IMR-90 (cell line): ENCODE data around the gene C22orf31. TPM values are rescaled to one million over a fixed set of nuclear protein-coding genes. Genes with fewer than 3 reads are reported as not detected.
A peak's percentile ranks its signal among the peaks of the same experiment; 100 is the strongest.
"Not testable (repeated sequence)": the region's sequence is repeated elsewhere in the genome, so short reads cannot be mapped to it uniquely, and the experiment has no call there.

Source experiments
- ATAC-seq: fragments of 200-7000 bp; cut with Tn5 transposase; 2 replicates; pipeline ENCODE4 v1.9.1; 2020; ENCODE audit warnings: low read depth, mild to moderate bottlenecking, moderate library complexity
- BruUV-seq: library from RNA; stranded (reverse); fragments of 400-500 nt; replicated peaks from 2 replicates; lab custom pipeline; 2021; lab: Mats Ljungman, UMichigan
- CTCF ChIA-PET: fragments of 300-600 bp; formaldehyde crosslinking; extraction: SDS; loops from one replicate; lab custom pipeline; 2021; ENCODE audit warnings: antibody characterized with exemption; lab: Yijun Ruan, JAX
- POLR2A ChIA-PET: fragments of 300-600 bp; sonication (Branson Sonifier 250); formaldehyde crosslinking; loops from one replicate; lab custom pipeline; 2022; ENCODE audit warnings: antibody characterized with exemption; ENCODE audit not compliant: unreplicated experiment; lab: Charles Lee
- DNase-seq: peaks from one replicate; pipeline ENCODE4 v3.0.0; 2013
- H2AFZ ChIP-seq: replicated peaks from 2 replicates; pipeline ENCODE3; 2013; ENCODE audit warnings: low read length, mild to moderate bottlenecking; ENCODE audit not compliant: poor library complexity
- H2AK5ac ChIP-seq: 2 replicates; pipeline ENCODE4 v1.6.1; 2013; ENCODE audit warnings: low read depth, low read length, inconsistent platforms
- H2AK9ac ChIP-seq: replicated peaks from 2 replicates; pipeline ENCODE3; 2013; ENCODE audit warnings: mild to moderate bottlenecking, low read depth, low read length, moderate library complexity; ENCODE audit not compliant: poor library complexity
- H2BK120ac ChIP-seq: 2 replicates; pipeline ENCODE4 v1.6.1; 2013; ENCODE audit warnings: low read depth, low read length, inconsistent platforms
- H2BK15ac ChIP-seq: 3 replicates; pipeline ENCODE4 v1.6.1; 2013; ENCODE audit warnings: low read depth, low read length, inconsistent platforms
- H2BK20ac ChIP-seq: 2 replicates; pipeline ENCODE4 v1.6.1; 2013; ENCODE audit warnings: low read depth, mild to moderate bottlenecking, inconsistent platforms, low read length, moderate library complexity
- H2BK5ac ChIP-seq: 2 replicates; pipeline ENCODE4 v1.6.1; 2013; ENCODE audit warnings: mild to moderate bottlenecking, low read depth, low read length, inconsistent platforms; ENCODE audit not compliant: poor library complexity, severe bottlenecking
- H3K14ac ChIP-seq: replicated peaks from 2 replicates; pipeline ENCODE4 v1.6.1; 2013; ENCODE audit warnings: low read depth, low read length, inconsistent platforms
- H3K18ac ChIP-seq: 2 replicates; pipeline ENCODE4 v1.6.1; 2013; ENCODE audit warnings: low read depth, low read length, control low read depth
- H3K23ac ChIP-seq: 2 replicates; pipeline ENCODE4 v1.6.1; 2013; ENCODE audit warnings: low read depth, low read length, inconsistent platforms
- H3K27ac ChIP-seq: 2 replicates; pipeline ENCODE4 v1.5.1; 2013; ENCODE audit warnings: mild to moderate bottlenecking, control low read depth, low read length; ENCODE audit not compliant: insufficient read depth
- H3K27me3 ChIP-seq: 2 replicates; pipeline ENCODE4 v1.6.1; 2013; ENCODE audit warnings: low read length; ENCODE audit not compliant: control insufficient read depth, insufficient read depth
- H3K36me3 ChIP-seq: 2 replicates; pipeline ENCODE4 v1.6.1; 2013; ENCODE audit warnings: low read length, mixed read lengths; ENCODE audit not compliant: control insufficient read depth, insufficient read depth
- H3K4ac ChIP-seq: 2 replicates; pipeline ENCODE4 v1.6.1; 2013; ENCODE audit warnings: low read depth, low read length, inconsistent platforms
- H3K4me1 ChIP-seq: 2 replicates; pipeline ENCODE4 v1.6.1; 2013; ENCODE audit warnings: low read length, mixed read lengths; ENCODE audit not compliant: control insufficient read depth, insufficient read depth
- H3K4me2 ChIP-seq: 2 replicates; pipeline ENCODE4 v1.6.1; 2013; ENCODE audit warnings: low read depth, mild to moderate bottlenecking, control low read depth, low read length, moderate library complexity
- H3K4me3 ChIP-seq: 2 replicates; pipeline ENCODE4 v1.5.1; 2013; ENCODE audit warnings: low read depth, mild to moderate bottlenecking, control low read depth, low read length, moderate library complexity; ENCODE audit not compliant: insufficient read depth
- H3K56ac ChIP-seq: 2 replicates; pipeline ENCODE4 v1.6.1; 2013; ENCODE audit warnings: low read length, inconsistent platforms; ENCODE audit not compliant: insufficient read depth; ENCODE audit errors: extremely low read depth
- H3K79me1 ChIP-seq, 2 experiments: 2 replicates each; pipeline ENCODE4 v1.6.1; 2013; ENCODE audit warnings: low read length in 2 of 2, inconsistent platforms in 1 of 2, low read depth in 1 of 2
- H3K9ac ChIP-seq: 2 replicates; pipeline ENCODE4 v1.6.1; 2013; ENCODE audit warnings: low read depth, low read length, control low read depth
- H3K9me1 ChIP-seq: 2 replicates; pipeline ENCODE4 v1.6.1; 2013; ENCODE audit warnings: low read length, inconsistent platforms; ENCODE audit not compliant: insufficient read depth
- H3K9me3 ChIP-seq: 2 replicates; pipeline ENCODE4 v1.6.1; 2013; ENCODE audit warnings: low read length; ENCODE audit not compliant: control insufficient read depth, insufficient read depth
- H4K20me1 ChIP-seq: 2 replicates; pipeline ENCODE4 v1.6.1; 2013; ENCODE audit warnings: low read length, inconsistent platforms; ENCODE audit not compliant: insufficient read depth
- H4K5ac ChIP-seq: 2 replicates; pipeline ENCODE4 v1.6.1; 2013; ENCODE audit warnings: mild to moderate bottlenecking, low read depth, low read length, control low read depth
- H4K8ac ChIP-seq, 2 experiments: 2 replicates each; pipeline ENCODE4 v1.6.1; 2013; ENCODE audit warnings: low read depth in 2 of 2, low read length in 2 of 2, control low read depth in 1 of 2, inconsistent platforms in 1 of 2
- H4K91ac ChIP-seq: 2 replicates; pipeline ENCODE4 v1.6.1; 2013; ENCODE audit warnings: low read depth, low read length, inconsistent platforms; ENCODE audit not compliant: insufficient read depth
- CEBPB ChIP-seq: IDR thresholded peaks from 2 replicates; pipeline ENCODE4 v1.6.1; 2012; ENCODE audit warnings: low read depth, low read length, improper control_type of control experiment
- WGBS, 2 experiments: methylation state at CpG; one replicate each; pipeline versions ENCODE4 v1.1.5 to v1.1.7; 2013; ENCODE audit warnings: missing lambda C conversion rate in 2 of 2; ENCODE audit not compliant: insufficient read length in 1 of 2; ENCODE audit errors: extremely low coverage in 2 of 2; 5-methylcytosine and 5-hydroxymethylcytosine counted together
- dilution Hi-C: fragments of 300-500 bp; cut with HindIII; formaldehyde crosslinking; loops from one replicate; pipeline ENCODE4 v1.14.3; 2018; ENCODE audit warnings: low sequenced_read_pairs; ENCODE audit not compliant: unreplicated experiment
- in situ Hi-C: fragments of 300-500 bp; cut with MboI; formaldehyde crosslinking; loops from 3 replicates; pipeline ENCODE4 v1.14.3; 2019; ENCODE audit warnings: low sequenced_read_pairs, inconsistent platforms, mixed read lengths
- intact Hi-C: fragments of 100-400 bp; cut with micrococcal nuclease; formaldehyde crosslinking; loops from 2 replicates; pipeline ENCODE4 v1.10.0; 2022
- polyA plus RNA-seq, 3 experiments: library from polyadenylated mRNA; depleted of rRNA; stranded (reverse); fragments of >200 nt; gene quantifications; 2 replicates each; pipeline ENCODE4 v1.2.3, GENCODE V29; 2012; ENCODE audit warnings: low replicate concordance in 1 of 3
- total RNA-seq: library from RNA; depleted of rRNA; stranded (reverse); fragments of >200 nt; gene quantifications from 2 replicates; pipeline ENCODE4 v1.2.3, GENCODE V29; 2012

Gene C22orf31
- total and polyA plus RNA-seq, 2 of the 4 experiments (the other 2 are of a cell fraction): not detected

- dilution Hi-C loops, POLR2A ChIA-PET: not testable (repeated sequence)
These were observed 21.9 kb upstream of the C22orf31 start for GRCh38 chr22:29083576-29083932.

More at GRCh38 chr22:29083576-29083932, 21.9 kb upstream of the C22orf31 start:
- 0 out of 2 replicates have a peak, but pooled peaks have one; percentile 29 for TF ChIP-seq CEBPB
- H2AFZ ChIP-seq, H3K79me1 ChIP-seq, CTCF ChIA-PET, H4K91ac ChIP-seq, H2BK120ac ChIP-seq, H3K4me2 ChIP-seq, BruUV-seq, H3K9me1 ChIP-seq, H3K56ac ChIP-seq, DNase-seq, intact Hi-C loops, H3K4ac ChIP-seq, H3K18ac ChIP-seq, H3K9me3 ChIP-seq, H3K14ac ChIP-seq, H2AK9ac ChIP-seq, H4K5ac ChIP-seq, H3K4me3 ChIP-seq, H2BK5ac ChIP-seq, H3K9ac ChIP-seq, H4K8ac ChIP-seq, H3K4me1 ChIP-seq, H2AK5ac ChIP-seq, H2BK15ac ChIP-seq, H3K23ac ChIP-seq, H4K20me1 ChIP-seq, ATAC-seq, H3K36me3 ChIP-seq, H3K27me3 ChIP-seq, in situ Hi-C loops, H2BK20ac ChIP-seq, H3K27ac ChIP-seq: not testable (repeated sequence)
- 100% methylated on average over 1 of the region's 7 CpGs; no CpG with 5 or more reads in 1 of the 2 experiments for whole genome bisulfite sequencing, 2 experiments
